Endothelial cell of umbilical vein (primary cell): ENCODE data around the gene APBA3. TPM values are rescaled to one million over a fixed set of nuclear protein-coding genes. Genes with fewer than 3 reads are reported as not detected.

Experiments used
- BruUV-seq: library from RNA; stranded (reverse); fragments of 400-500 nt; replicated peaks from 2 replicates; lab custom pipeline; 2021; lab: Mats Ljungman, UMichigan
- CTCF ChIA-PET: fragments of 300-600, 350-600 bp; sonication (Branson Sonifier 250); formaldehyde crosslinking; loops from one replicate; lab custom pipeline; 2021; ENCODE audit warnings: antibody characterized with exemption, inconsistent platforms; lab: Charles Lee
- POLR2A ChIA-PET: fragments of 300-600, 350-600 bp; sonication (Branson Sonifier 250); formaldehyde crosslinking; loops from one replicate; lab custom pipeline; 2021; ENCODE audit warnings: antibody characterized with exemption, inconsistent platforms; lab: Charles Lee
- DNase-seq: peaks from one replicate; pipeline ENCODE4 v3.0.0-alpha.2; 2011; ENCODE audit warnings: low read depth, low spot score
- FAIRE-seq: peaks from 2 replicates; lab custom pipeline; 2011; peaks lifted over from hg19 to GRCh38; lab: Jason Lieb, UNC
- H2AFZ ChIP-seq: 2 replicates; pipeline ENCODE4 v1.6.0; 2012; ENCODE audit warnings: low read depth, low read length, control low read depth, inconsistent platforms
- H3K27ac ChIP-seq: 2 replicates; pipeline ENCODE4 v1.5.1; 2011; ENCODE audit warnings: low read depth, mild to moderate bottlenecking, control low read depth, low read length, moderate library complexity; ENCODE audit not compliant: insufficient read depth
- H3K27me3 ChIP-seq, 2 experiments: 2 replicates each; pipeline versions ENCODE4 v1.6.0 to v1.6.1; 2011; ENCODE audit warnings: low read length in 2 of 2, mixed read lengths in 1 of 2; ENCODE audit not compliant: control insufficient read depth in 2 of 2, insufficient read depth in 2 of 2
- H3K36me3 ChIP-seq, 2 experiments: 2 replicates in 1 of 2; 3 replicates in 1 of 2; pipeline ENCODE4 v1.5.1; 2011; ENCODE audit warnings: low read length in 2 of 2, mild to moderate bottlenecking in 1 of 2, moderate library complexity in 1 of 2; ENCODE audit not compliant: control insufficient read depth in 2 of 2, insufficient read depth in 2 of 2; ENCODE audit errors: extremely low read depth in 1 of 2
- H3K4me1 ChIP-seq: 3 replicates; pipeline ENCODE4 v1.5.1; 2011; ENCODE audit warnings: mild to moderate bottlenecking, low read length; ENCODE audit not compliant: control insufficient read depth, insufficient read depth; ENCODE audit errors: extremely low read depth
- H3K4me2 ChIP-seq: 2 replicates; pipeline ENCODE4 v1.6.1; 2011; ENCODE audit warnings: low read length, control low read depth, mixed read lengths; ENCODE audit not compliant: insufficient read depth
- H3K4me3 ChIP-seq, 3 experiments: fragments of 200-600 bp in 1 of 3; sonication (generic), shearing (Covaris generic) in 1 of 3; replicated peaks in 1 of 3; 2 replicates each; pipeline ENCODE4 v1.5.1; 2011 to 2016; ENCODE audit warnings: control low read depth in 3 of 3, low read length in 3 of 3, mild to moderate bottlenecking in 2 of 3, inconsistent platforms in 1 of 3, low read depth in 1 of 3, moderate library complexity in 1 of 3; ENCODE audit not compliant: insufficient read depth in 1 of 3
- H3K79me2 ChIP-seq: 2 replicates; pipeline ENCODE4 v1.6.0; 2012; ENCODE audit warnings: low read length, inconsistent platforms; ENCODE audit not compliant: control insufficient read depth, insufficient read depth
- H3K9ac ChIP-seq: replicated peaks from 2 replicates; pipeline ENCODE3; 2011; ENCODE audit warnings: low read length, control low read depth; ENCODE audit not compliant: insufficient read depth; ENCODE audit errors: extremely low read depth
- H3K9me1 ChIP-seq: replicated peaks from 3 replicates; pipeline ENCODE4 v1.6.0; 2011; ENCODE audit warnings: mild to moderate bottlenecking, low read length; ENCODE audit not compliant: control insufficient read depth, insufficient read depth; ENCODE audit errors: extremely low read depth
- H3K9me3 ChIP-seq: replicated peaks from 2 replicates; pipeline ENCODE4 v1.5.1; 2012; ENCODE audit warnings: low read length, inconsistent platforms; ENCODE audit not compliant: control insufficient read depth, insufficient read depth
- H4K20me1 ChIP-seq: replicated peaks from 2 replicates; pipeline ENCODE3; 2011; ENCODE audit warnings: mild to moderate bottlenecking, low read length; ENCODE audit not compliant: control insufficient read depth, insufficient read depth; ENCODE audit errors: extremely low read depth
- CTCF ChIP-seq, 2 donors: IDR thresholded peaks; 1 replicate in 1 of 2; 2 replicates in 1 of 2; pipeline ENCODE4 v1.5.1; 2011; ENCODE audit warnings: low read length in 2 of 2, mild to moderate bottlenecking in 2 of 2, moderate library complexity in 2 of 2, control low read depth in 1 of 2, inconsistent platforms in 1 of 2, low read depth in 1 of 2; ENCODE audit not compliant: insufficient read depth in 1 of 2; ENCODE audit errors: extremely low read depth in 1 of 2
- FOS ChIP-seq: IDR thresholded peaks from 2 replicates; pipeline ENCODE4 v1.6.1; 2011; ENCODE audit warnings: mild to moderate bottlenecking, low read length, moderate library complexity, borderline replicate concordance; ENCODE audit not compliant: insufficient read depth
- GATA2 ChIP-seq: IDR thresholded peaks from 2 replicates; pipeline ENCODE4 v1.7.0; 2011; ENCODE audit warnings: low read depth, mild to moderate bottlenecking, moderate library complexity, mixed read lengths, low read length; ENCODE audit not compliant: insufficient read length, insufficient read depth
- POLR2A ChIP-seq: IDR thresholded peaks from 2 replicates; pipeline ENCODE4 v1.6.1; 2012; ENCODE audit warnings: low read depth, mild to moderate bottlenecking, control low read depth, low read length
- POLR2AphosphoS5 ChIP-seq: IDR thresholded peaks from 2 replicates; pipeline ENCODE4 v1.6.1; 2012; ENCODE audit warnings: low read depth, mild to moderate bottlenecking, control low read depth, low read length, moderate library complexity; ENCODE audit not compliant: insufficient read depth
- dilution Hi-C: fragments of 300-500 bp; cut with MboI; formaldehyde crosslinking; loops from one replicate; pipeline ENCODE4 v1.15.0; 2019; ENCODE audit warnings: low sequenced_read_pairs; ENCODE audit not compliant: extremely low pct_ligation_motif_present
- intact Hi-C: fragments of 100-400 bp; cut with micrococcal nuclease; formaldehyde crosslinking; loops from one replicate; pipeline ENCODE4 v1.10.0; 2022
- polyA plus RNA-seq, 4 experiments: library from polyadenylated mRNA; depleted of rRNA in 3 of 4; stranded (reverse) in 3 of 4; unstranded in 1 of 4; fragments of >200 nt; gene quantifications; 2 replicates each; pipeline versions ENCODE4 v1.2.1 to v1.2.3, GENCODE V29; 2011 to 2012; ENCODE audit warnings: missing spikeins in 1 of 4
- total RNA-seq: library from RNA; stranded (reverse); gene quantifications from 2 replicates; pipeline ENCODE4 v1.2.3, GENCODE V29; 2021

Gene APBA3
- total and polyA plus RNA-seq, 2 donors (not counting 3 experiments of a cell fraction or from before 2014, with no cell fraction given) = 23.4 to 25.1 TPM

GRCh38 chr19:3783660-3784584, 22.4 kb upstream of the APBA3 start:
- CTCF ChIA-PET = interaction anchor here (1.5 kb wide), 1 partner anchor 38 kb away, joined by 5 read pairs; no protein-coding TSS in a partner anchor
- FAIRE-seq = no peak
- dilution Hi-C loops = no loop called here

More at GRCh38 chr19:3783660-3784584, 22.4 kb upstream of the APBA3 start:
- Histone ChIP-seq H2AFZ (no peak overlapping the region), H3K4me1 (no peaks in the 10 kb centered on the region), H3K9me3 (peaks cover 2% of the 10 kb centered on the region), H3K4me3 (no peak overlapping the region), H3K27me3 (peaks cover 8 to 9% of the 10 kb centered on the region in 2 experiments), H4K20me1 (no peaks in the 10 kb centered on the region), H3K79me2 (no peaks in the 10 kb centered on the region), H3K9ac (no peak overlapping the region), H3K9me1 (no peaks in the 10 kb centered on the region), H3K27ac (no peak overlapping the region), H3K36me3 (no peaks in the 10 kb centered on the region), H3K4me2 (no peak overlapping the region)
- no TSS peak for BruUV-seq
- no peak for TF ChIP-seq GATA2
- TF ChIP-seq CTCF (IDR thresholded peaks at IDR 0.05; ENCODE audit: extremely low read depth in 1 of 2, insufficient read depth in 1 of 2, low read depth in 1 of 2, low read length in 2 of 2) = peak in 1 of 2 donors; percentile 4
- TF ChIP-seq POLR2A = no peak
- no peak for TF ChIP-seq FOS
- no peak for TF ChIP-seq POLR2AphosphoS5
- DNase-seq = no peak
- intact Hi-C loops = no loop called here
- POLR2A ChIA-PET = no interaction called here
